Esophagus mucosa (tissue), 1 donor: Measurements from ENCODE around the gene CLSTN2. TPM values are rescaled to one million over a fixed set of nuclear protein-coding genes. Genes with fewer than 3 reads are reported as not detected.

Experiments
- ATAC-seq: fragments of 200-7000 bp; cut with Tn5 transposase; one replicate; pipeline ENCODE4 v1.9.1; 2020
- total RNA-seq: library from RNA; stranded (reverse); gene quantifications from one replicate; pipeline ENCODE4 v1.2.4, GENCODE V29; 2023
- donor health status: DM: yes; HTN: yes; CAD: no.

CLSTN2 gene
- total RNA-seq, 1 donor from 2014 or later = 1.5 TPM

DNA sequence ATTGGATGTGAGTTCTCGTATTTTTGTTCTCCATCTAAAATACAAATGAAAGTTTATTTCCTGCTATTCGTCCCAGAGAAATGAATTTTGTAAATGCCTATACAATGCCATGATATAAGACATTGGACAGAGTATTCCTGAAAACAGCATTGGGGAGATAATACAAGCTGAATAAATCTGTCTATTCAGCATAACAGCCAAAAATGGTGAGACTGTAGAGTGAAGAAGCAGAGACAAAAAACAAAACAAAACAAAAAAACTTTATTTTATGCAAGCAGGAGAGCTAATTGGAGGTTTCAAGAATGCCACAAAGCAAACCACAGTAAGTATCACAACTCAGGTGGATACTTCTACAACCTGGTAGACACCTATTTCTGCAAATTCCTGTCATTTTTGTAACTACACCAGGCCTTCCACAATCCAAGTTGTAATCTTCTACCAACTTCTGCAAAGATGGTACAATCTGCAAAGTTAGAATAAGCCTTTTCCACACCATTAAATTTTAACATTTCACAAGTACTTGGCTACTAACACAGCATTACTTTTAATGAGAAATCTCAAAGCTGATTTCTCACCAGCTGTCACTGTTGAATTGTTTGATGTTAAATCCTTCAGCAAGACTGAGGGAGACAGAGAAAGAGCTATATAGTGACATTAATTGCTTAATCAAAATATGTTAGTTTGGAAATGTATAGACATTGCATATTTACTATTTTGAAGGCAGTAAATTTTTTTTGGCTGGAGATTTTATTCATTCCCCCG lies 163.1 kb downstream of the CLSTN2 start:
- ATAC-seq = no peak

DNA sequence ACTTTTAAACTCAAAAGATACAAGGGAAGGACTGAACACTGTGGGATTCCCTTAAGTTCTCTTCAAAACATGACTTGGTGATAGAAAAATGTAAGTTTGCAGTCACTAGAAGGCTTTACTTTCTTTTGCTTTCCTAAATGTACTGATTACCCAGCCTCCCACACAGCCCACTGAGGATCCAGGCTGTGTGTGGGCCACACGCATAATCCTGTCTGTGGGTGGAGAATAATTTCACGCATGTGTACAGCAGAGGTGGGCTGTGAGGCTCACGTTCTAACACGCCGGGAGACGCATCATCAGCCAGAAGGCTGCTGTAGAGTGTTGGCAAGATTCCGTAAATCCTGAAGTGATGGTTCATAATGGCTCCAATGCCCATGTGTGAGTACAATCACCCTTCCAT lies 165.5 kb downstream of the CLSTN2 start:
- no peak for ATAC-seq

DNA sequence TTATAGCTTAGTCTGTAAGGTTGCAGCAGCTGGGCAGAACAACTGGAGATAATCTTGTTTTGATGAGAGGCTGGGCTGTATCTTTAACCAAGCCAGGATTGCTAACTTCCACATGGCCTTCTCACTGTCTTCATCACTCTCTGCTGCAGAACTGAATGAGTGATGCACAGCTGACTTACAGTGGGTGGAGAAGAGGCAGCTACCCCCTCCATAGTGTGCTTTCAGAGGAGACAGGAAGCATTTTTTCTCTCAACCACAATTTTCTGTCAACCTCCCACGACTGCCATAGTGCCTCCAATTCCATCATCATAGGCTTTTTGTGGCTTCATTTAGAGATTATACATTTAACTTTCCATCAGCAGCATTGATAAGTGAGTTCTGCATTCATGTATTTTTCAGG lies 168.2 kb downstream of the CLSTN2 start:
- ATAC-seq = no peak

DNA sequence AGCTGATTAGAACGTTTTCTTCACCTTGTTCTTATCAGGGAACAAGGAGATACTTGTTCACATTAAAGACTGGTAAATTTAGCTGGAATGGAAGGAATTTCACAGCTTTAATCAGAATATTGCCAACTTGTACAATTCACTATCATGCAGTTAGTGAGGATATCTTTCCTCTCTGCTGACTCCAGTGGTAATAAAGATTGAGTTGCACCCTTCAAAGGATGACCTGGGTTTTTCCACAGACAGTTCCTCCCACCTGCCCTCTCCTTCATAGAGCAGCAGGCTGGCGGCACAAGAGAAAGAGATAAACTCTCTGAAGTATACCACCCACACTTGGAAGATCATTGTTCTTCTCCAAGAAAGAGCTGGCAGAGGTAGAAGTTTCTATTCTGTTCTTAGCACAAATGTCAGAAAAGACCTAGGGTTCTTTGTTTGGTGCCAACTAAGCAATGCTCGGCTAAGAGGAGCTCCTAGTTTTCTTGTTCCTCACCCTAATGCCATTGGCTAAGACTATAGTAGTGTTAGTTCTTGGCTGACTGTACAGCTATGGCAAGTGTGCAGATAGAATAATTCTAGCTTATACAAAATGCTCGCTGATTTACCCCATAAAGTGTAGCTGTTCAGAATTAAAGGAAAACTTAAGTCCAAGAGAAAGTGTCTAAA lies 169.1 kb downstream of the CLSTN2 start:
- ATAC-seq = no peak

DNA sequence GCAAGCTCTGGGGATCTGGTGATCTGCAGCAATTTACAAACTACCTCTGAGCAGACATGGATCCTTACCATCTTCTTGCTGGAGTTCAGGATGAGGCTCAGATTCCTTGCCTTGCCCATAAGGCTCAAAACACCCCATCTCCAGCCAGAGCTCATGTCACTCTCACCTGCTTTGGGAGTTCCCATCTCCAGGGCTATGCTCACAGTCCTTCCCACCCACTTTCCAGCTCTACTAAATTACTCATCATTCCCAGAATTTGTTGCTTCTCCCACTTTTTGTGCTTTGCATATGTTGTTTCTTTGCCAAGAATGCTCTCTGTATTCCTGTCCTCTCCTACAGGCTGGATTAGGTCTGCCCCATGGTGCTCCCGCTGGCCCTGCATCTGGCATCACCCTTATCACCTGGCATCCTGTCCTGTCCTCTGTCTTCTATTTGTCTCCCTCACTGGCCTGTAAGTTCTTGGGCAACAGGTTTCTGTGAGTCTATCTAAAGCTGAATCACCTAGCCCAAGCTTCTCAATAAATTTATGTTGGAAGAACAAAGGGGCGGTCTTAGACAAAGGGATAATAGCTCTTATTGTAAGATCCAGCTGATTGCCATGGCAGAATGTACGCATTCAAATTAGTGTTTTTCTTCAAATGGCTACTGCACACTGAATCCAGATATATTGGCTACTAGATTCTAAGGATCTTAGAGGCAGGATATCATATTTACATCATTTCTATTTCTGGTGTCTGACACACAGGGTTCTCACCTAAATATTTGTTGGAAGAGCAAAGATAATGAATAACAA lies 179.2 kb downstream of the CLSTN2 start:
- ATAC-seq = no peak

DNA sequence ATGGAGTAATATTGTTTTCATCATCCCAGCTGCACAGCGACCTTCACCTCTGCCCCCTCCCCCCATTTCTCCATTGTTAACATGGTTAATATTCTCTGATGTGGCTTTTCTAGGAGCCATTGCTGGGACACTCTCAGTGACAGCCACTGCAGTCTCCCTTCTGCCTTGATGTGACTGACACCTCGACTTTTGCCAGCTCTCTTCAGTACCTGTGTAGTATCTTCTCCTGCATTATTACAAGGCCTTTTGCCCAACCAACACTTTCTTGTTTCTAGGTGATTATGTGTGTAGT lies 179.8 kb downstream of the CLSTN2 start:
- ATAC-seq = no peak

DNA sequence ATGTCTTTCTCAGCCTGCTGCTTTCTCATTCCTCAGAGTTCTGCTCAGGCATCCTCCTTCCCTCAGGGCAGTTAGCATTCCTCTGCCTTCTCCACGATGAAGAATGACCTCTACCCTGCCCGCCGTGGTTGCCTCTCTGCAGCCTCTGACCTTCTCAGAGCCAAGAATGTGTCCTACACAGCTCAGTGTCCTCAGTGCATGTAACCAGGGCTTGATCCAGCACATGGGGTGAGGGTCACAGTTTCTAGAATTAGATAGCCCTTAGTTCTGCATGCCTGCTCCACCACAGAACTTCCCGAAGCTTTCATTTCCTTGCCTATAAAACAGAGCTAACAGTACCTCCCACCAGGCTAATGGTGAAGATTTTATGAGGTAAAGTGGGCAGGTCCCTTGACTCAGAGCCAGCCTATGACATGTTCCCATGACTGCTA lies 182.1 kb downstream of the CLSTN2 start:
- ATAC-seq = no peak

DNA sequence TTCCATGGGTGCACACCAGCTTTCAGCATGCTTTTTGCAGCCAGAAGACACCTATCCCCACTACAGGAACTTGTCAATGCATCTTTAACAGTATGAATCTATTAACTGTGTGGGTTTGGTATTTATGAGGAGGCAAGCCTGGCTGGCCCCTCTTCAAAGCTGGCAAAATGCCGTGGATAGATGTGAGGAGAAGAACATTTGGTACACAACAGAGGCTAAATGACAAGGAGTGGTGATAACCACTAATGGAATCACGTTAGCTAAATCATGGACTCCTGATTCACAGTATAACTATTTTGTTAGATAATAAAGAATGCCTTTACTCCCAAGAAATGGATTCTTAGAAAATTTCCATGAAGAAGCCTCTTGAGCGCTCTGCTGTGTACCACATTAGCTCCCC lies 187.2 kb downstream of the CLSTN2 start:
- no peak for ATAC-seq

DNA sequence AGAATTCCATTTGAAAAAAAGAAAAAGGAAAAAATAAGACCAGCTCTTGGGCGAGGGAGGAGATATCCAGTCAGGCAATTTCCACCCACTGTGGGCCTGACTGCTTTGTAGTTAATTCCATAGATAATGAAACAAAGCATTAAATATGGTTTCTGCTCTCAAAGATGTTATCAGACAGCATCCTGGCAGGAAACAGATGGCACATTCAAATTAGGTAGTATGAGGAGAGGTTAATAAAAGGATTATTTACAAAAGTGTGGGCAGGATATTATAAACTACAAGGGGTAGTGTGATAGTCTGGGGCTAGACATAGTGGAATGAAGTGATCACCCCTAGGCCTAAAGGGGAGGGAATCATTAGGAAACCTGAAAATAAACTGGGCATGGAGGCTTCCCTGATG lies 193.2 kb downstream of the CLSTN2 start:
- no peak for ATAC-seq

DNA sequence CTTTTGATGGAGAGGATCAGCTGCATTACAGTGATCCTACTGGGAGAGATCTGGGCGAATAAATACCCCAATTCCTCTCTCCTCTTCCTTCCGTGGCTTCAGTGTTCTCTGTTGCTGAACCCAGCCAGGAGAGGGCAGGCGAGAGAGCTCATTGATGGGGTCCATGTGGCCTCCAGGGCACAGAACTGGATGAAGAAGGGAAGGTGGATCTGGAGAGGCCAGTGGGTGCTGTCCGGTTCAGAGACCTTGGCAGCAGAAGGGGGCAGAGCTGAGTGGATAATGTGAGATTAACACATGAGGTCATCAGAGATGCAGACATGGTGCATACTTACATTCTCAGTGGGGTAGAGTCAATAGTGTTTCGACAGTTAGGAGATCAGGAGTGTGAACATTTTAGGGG lies 193.6 kb downstream of the CLSTN2 start:
- no peak for ATAC-seq

DNA sequence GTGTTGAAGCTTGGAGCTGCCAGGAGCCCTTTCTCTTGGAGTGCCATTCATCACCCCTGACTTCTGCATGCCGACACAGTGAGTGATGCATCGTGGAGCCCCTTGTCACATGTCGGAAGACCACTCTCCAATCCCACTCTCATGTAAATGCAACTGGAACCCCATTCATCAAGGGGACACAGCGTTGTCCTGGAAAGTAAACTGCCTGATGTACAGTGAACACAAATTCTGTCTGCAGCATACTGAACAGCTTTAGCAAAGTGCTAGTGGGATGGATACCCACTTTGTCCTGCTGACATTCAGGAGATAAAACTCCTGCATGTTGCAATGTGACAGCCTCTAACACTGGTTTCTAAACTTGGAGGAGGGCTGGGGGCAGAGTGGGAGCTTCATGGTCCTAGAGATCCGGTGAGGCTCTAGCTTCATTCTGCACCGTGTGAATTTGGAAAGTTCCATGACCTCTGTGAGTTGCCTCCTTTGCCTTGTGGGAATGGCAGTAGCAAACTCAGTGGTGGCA lies 194.8 kb downstream of the CLSTN2 start:
- no peak for ATAC-seq

DNA sequence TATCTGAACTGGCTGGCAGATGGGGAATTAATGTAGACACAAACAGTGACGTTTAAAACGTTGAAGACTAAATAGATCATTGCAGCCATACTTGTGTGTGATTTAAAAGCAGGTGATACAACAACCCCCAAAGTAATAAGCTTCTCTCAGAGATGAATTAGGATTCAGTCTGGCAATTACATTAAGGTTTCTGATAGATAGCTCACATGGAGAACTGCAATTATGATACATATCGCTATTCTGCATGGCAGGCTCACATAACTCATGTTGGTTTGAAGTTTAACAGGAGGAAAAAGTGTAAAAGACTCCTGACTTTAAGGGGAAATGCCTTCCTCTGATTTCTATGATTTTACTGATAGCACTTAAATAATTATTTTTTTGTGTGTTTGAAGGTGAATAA lies 196.9 kb downstream of the CLSTN2 start:
- no peak for ATAC-seq

DNA sequence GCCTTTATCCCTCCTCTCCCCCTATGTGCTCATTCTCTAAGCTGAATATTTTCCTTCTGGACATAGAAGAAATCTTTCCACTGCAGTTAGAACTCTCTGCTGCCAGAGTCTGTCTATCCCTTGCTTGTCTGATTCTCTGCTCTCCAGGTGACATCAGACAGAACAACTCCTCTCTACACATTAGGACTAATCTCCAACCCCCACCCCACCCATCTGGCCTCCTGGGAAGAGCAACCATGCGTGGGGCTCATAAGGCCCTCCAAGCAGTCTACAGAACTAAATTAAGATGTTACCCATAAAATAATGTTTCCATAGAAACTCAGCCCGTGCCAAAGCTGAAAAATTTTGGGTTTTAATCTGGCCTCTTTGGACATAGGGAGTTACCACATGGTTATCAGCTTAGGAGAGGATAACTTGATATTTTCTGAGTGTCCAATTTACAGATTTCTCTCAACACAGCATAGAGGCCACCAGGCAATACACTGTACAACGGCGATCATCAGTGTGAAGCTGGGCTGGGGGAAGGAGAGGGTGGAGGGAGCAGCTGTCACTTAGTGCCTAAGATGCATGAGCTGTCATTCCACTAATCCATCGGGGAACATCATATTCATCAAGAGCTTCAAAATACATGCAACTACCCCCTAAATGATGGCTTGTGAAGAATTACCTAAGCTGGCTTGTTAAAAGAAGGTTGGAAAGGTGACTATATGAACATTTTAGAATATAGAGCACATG lies 199.4 kb downstream of the CLSTN2 start:
- ATAC-seq = no peak

DNA sequence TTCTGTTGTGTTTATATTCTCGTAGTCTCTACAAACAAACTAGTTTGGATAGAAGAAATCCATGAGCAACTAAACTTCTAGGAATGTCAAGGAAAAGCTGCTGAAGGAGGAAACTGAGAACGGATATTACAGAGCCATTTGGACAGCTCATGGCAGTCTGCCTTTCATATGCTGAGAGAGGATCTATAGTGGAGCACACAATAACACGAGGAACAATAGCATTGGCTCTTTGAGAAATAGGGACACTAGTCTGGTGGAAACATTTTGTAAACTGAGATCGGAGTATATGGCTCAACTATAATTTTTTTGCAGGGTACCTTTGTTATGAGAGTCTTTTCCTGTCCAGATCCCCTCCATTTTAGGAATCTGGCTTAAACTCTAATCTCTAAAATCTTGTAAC lies 200.5 kb downstream of the CLSTN2 start:
- ATAC-seq = no peak

DNA sequence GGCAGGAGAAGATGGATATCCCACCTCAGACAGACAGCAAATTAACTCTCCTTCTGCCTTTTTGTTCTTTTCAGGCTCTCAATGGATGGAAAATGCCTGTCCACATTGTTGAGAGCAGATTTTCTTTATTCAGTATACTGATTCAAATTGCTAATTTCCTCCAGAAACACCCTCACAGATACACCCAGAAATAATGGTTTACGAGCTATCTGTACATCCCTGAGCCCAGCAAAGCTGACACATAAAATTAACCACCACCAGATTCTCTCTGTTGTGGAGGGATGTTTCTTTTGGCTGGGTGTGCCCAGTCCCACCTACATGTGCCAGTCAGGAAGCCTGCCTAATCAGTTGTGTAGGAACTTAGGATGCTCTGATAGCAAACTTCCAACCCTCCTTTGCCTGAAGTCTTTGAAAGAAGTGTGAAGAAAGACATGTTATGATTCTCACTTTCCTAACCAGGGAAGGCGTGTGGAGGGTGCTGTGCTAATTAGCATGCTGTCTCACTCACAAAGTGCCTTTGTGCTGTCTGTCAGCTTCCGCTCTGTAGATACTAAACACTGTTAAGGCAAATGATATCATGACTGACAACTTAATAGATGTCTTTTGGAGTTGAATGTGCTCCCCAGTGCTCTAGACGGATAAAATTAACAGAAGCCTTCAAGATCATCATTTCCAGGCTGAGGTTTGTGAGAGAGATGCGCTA lies 208.5 kb downstream of the CLSTN2 start:
- no peak for ATAC-seq

DNA sequence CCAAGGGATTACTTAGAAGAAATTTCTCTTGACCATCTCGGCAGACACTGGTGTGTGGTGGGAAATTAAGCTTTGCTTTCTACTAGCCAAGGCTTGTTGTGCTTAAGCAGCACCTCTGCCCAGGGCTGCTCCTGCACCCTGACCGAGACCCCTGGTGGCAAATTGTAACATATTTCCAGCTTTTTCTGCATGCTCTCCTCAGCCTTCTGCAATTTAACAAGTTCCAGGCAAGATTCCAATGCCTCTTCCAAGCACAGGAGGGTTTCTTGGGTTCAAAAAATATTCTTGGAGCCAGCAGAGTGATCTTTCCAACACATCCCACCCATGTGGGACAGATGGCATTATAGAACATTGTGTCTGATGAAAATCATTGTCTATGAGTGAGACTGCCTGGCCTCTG lies 210.5 kb downstream of the CLSTN2 start:
- ATAC-seq = no peak

DNA sequence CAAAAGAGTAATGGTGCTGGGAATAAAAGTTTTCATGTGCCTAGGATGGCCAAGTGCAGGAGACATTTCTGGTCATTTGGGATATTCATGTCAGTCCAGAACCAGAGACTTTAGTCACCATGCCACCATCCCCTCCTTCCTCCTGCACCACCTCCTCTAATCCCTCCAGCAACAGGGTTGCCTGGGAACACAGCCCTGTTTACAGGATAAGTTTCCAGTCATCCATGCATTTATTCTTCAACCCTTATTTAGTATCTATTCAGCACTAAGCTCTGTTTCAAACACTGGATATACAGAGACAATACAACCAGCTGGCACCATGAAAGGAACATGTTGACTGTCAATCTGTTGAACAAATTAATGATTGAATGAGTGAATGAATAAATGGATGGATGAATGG lies 211.7 kb downstream of the CLSTN2 start:
- no peak for ATAC-seq

DNA sequence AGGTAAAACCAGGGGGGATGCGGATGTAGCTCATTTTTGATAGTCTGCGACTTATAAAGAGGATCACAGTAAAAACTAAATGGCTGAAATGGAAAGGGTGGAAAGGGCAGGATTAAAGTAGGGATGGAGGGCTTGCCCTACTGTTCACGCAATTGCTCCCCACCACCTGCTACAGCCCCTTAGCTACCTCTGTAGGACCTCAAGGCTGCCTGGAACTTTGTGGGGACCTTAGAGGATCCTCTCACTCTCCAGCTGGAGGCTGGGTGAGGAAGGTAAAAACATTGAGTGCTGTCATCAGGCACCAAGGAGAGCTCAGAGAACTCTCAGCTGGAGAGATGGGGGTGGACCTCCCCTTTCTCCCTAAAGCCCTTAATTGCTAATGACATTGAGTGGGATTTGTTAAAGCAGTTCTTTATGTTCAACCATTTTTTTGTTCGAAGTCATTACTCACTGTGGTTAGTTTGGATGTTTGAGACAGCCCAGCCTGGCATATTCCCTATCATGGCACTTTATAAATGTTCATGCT lies 213.0 kb downstream of the CLSTN2 start:
- no peak for ATAC-seq

DNA sequence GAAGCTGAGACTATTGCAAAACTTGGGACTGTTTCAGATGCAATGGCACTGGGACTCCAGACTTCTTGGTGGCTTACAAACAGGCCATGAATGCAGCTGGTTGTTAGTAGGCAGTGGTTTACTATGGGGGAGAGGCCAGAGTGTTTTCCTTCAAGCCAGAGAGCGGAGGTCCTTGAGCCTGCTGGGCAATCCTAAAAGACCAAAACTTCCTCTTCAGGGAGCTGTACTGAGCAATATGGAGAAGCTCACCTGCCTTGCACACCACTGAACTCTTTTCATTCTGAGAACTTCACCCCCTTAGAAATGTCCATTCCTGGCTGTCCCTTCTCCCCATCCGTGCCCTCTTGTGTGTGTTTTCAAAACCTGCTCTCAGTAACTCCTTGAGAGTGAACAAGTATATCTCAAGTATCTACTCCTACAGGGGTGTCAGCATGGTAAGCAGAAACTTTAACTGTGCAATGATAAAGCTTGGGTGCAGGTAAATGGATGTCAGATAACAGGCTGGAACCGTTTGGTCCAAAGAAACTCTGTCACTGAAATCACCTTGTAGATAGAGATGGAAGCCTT lies 213.9 kb downstream of the CLSTN2 start:
- no peak for ATAC-seq

DNA sequence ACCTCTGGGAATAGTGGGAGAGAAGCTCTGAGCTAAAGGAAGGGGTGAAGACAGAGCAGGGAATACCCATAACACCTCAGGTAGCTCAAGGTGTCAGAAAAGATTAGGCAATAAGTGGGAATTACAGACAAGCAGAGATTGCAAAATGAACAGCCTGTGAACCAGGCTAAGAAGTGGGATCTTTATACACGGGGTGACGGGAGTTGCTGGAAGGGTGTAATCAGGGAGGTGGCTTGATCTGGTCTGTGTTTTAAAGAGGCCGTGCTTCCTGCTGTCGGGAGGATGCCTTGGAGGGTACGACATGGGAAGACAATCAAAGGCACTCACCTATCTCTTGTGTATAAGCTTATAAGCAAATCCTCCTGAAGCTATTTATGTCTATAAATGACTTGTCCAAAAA lies 216.3 kb downstream of the CLSTN2 start:
- ATAC-seq = no peak

DNA sequence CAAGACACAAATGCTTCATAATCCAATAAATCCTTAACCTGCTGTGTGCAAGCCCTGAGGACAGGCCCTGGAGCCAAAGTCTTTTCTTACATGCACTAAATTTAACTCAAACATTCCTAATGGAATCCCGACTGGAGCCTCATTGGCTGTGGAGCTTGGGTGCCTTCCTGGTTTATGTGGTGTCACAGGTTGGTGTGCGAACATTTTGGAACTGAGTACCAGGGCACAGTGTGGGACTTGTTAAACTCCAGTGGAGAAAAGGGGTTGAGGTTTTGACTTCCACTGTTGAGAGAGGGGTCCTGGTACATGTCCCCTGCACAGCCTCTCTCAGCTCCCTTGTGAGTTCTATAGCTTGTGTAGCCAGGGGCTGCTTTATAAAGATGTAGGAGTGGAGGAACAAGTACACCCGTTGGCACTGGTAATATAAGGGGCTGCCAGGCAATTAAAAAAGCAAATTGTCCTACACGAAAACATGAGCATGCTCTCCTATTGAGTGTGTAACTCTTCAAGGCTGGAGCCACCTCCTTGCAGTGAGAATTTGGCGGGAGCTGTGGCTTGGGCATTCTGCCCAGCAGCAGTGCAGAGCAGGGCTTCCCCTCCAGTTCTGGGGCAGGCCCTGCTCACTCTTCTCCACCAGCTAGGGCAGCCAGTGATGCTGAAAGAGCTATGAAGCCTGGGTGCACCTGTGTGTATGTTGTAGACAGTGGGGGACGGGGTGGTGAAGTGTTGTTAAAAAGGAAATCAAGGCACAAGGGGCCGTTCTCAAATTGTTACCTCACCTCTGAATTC lies 218.1 kb downstream of the CLSTN2 start:
- ATAC-seq = no peak
